ENCODE measurements around the gene MAPK1. TPM values are rescaled to one million over a fixed set of nuclear protein-coding genes. Genes with fewer than 3 reads are reported as not detected.
"Not testable (repeated sequence)": the region's sequence is repeated elsewhere in the genome, so short reads cannot be mapped to it uniquely, and the experiment has no call there.

The MAPK1 gene
- total RNA-seq, 1 experiment from 2014 or later: 50.0 TPM

- no peak for DNase-seq (ENCODE audit: extremely low read depth, low read depth)
These were observed 43.6 kb downstream of the MAPK1 start for GRCh38 chr22:21823740-21824444.

- DNase-seq (ENCODE audit: extremely low read depth, low read depth): no peak
These were observed 48.2 kb downstream of the MAPK1 start for GRCh38 chr22:21819183-21819770.

- no peak for DNase-seq (ENCODE audit: extremely low read depth, low read depth)
These were observed 48.8 kb downstream of the MAPK1 start for GRCh38 chr22:21818487-21819182.

DNA sequence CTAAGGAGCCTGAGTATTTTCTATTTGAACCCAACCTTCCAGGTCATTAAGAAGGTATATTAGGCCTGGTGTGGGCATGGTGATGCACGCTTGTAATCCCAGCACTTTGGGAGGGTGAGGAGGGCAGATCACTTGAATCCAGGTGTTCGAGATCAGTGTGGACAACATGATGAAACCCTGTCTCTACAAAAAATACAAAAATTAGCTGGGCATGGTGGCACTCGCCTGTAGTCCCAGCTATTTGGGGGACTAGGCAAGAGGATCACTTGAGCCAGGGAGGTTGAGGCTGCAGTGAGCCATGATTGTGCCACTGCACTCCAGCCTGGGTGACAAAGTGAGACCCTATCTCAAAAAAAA, 50.0 kb downstream of the MAPK1 start:
- not testable (repeated sequence) for DNase-seq (ENCODE audit: extremely low read depth, low read depth)

DNA sequence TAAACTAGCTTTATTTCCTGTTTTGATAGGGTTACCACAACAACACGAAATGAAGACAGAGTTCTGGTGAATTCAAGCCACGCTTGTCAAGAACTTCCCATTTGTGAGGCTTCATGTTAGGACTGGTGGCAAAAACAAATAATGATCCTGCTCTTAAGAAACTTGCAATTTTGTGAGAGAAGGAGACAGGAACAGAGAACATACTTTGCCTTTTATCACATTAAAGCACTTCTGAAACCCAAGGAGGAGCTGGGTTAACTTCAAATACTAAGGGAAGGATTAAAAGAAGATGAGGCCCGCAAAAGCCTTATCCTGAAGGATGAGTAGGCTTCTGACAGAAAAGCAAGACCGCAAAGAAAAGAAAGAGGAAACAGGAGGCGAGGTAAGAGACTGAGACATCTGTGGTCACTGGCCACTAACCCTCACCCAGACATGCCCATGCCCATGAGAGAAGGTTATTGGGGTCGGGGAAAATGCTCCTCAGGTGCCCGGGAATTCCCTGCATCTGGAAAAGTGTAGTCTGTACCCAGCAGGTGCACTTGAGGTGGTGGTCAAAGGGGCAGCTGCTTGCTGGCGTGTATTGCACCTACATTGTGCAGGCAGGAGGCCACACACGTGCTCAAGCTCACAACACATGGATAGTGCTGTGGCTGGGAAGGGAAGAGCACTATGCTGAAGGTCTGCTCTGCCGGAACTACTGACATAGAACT, 50.5 kb downstream of the MAPK1 start:
- peak; percentile 8 for DNase-seq (ENCODE audit: extremely low read depth, low read depth)

- no peak for DNase-seq (ENCODE audit: extremely low read depth, low read depth)
These were observed 51.0 kb downstream of the MAPK1 start for GRCh38 chr22:21816472-21816786.

DNA sequence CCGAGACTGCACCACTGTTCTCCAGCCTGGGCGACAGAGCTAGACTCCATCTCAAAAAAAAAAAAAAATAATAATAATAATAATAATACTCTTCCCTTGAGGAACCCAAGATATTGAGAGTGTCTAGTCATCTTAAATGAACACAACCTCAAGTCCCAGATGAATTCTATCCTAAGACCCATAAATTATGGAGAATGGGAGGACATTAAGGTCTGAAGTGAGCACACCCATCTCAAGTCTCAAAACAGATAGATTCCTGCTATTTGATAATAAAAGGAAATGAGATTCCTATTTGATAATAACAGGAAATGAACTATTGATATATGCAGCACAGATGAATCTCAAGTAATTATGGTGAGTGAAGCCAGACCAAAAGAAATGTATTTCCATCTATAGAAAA, 51.5 kb downstream of the MAPK1 start:
- no peak for DNase-seq (ENCODE audit: extremely low read depth, low read depth)

GRCh38 chr22:21815357-21815756, 52.1 kb downstream of the MAPK1 start:
- no peak for DNase-seq (ENCODE audit: extremely low read depth, low read depth)

GRCh38 chr22:21811982-21812381, 55.5 kb downstream of the MAPK1 start:
- no peak for DNase-seq (ENCODE audit: extremely low read depth, low read depth)

DNA sequence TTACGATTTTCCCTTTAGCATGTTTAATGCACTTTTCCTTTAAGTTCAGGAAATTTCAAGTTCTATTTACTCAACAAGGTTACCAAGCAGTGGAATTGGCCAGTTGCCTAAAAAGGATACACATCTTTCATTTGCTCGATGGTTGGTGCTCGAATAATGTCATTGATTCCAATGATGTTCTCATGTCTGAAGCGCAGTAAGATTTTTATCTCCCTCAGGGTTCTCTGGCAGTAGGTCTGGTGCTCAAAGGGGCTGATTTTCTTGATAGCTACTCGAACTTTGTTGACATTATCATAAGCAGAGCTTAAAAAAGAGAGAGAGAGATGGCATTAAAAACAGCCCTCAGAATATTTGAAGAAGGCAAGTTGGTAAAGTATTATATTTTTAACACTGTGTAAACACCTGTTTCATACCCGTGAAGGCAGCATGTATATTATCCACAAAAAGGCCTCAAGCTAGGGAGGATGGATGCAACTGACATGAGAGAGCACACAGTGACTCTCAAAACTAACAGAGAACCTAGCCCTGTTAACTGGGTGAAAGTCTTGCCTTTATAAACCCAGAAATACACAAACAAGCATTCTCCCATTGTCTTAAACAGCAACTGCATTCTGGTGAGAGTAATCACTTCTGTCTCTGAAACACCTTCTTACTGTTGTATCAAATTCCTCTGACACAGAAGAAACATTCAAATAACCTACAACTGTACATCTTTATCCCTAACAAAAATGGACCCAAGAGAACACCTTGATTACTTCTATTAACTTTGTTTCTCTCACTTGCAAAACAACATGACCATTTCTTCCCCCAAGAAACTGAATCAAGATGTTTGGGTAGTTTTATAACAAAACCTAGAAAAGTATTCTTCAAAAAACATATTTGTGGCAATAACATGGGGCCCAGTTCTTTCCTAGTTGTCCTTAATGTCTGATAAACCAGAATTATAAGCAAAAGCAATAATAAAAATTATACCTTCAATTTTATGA, 59.6 kb downstream of the MAPK1 start:
- DNase-seq (ENCODE audit: extremely low read depth, low read depth): no peak

DNA sequence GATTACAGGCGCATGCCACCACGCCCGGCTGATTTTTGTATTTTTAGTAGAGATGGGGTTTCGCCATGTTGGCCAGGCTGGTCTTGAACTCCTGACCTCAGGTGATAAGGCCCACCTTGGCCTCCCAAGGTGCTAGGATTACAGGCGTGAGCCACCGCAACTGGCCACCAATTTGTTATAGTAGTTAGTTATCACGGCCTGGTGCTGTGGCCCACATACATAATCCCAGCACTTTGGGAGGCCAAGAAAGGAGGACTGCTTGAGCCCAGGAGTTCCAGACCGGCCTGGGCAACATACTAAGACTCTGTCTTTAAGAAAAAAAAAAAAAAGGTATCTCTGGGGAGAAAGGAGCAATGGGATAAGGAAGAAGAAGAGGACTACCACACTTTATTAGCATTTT, 62.1 kb downstream of the MAPK1 start:
- DNase-seq (ENCODE audit: extremely low read depth, low read depth): not testable (repeated sequence)

GRCh38 chr22:21803811-21804249, 63.6 kb downstream of the MAPK1 start:
- no peak for DNase-seq (ENCODE audit: extremely low read depth, low read depth)

DNA sequence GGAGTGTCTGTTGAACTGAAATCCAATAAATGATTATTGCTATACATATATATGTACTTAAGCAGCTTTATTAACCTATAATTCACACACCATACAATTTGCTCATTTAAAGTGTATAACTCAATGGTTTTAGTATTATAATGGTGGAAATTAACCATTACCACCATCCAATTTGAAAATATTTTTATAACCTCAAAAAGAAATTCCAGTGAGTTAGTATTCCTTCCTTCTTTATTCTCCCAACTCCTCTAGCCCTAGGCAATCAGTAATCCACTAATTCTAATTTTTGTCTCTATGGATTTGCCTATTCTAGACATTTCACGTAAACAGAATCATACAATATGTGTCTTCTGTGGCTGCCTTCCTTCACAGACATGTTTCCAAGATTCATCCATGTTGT, 64.8 kb downstream of the MAPK1 start:
- no peak for DNase-seq (ENCODE audit: extremely low read depth, low read depth)

DNA sequence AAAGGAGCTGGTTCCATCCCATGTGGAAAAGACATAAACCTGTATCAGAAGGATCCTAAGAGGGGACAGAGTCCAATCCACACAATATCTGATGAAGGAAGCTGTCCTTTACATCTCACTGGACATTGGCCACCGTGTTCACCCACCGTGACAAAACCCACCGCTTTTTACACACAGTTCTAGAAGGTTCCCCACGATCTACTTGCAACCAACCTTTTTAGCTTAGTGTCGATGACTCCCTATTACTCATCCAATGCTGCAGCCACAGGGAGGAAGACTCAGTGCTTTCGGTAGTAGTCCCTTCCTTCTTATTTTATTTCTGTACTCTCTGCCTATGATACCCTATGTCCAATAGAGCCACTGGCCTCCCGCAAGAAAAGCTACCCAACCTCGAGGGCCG, 65.4 kb downstream of the MAPK1 start:
- no peak for DNase-seq (ENCODE audit: extremely low read depth, low read depth)

DNA sequence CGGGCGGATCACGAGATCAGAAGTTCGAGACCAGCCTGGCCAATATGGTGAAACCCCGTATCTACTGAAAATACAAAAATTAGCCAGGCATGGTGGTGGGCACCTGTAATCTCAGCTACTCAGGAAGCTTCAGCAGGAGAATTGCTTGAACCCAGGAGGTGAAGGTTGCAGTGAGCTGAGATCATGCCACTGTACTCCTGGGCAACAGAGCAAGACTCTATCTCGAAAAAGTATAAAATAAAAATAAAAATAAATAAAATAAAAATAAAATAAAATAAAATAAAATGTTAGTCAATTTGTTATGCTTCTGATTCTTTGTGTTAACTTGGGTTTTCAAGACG, 66.2 kb downstream of the MAPK1 start:
- DNase-seq (ENCODE audit: extremely low read depth, low read depth): not testable (repeated sequence)

GRCh38 chr22:21800552-21801303, 66.7 kb downstream of the MAPK1 start:
- DNase-seq (ENCODE audit: extremely low read depth, low read depth): no peak

DNA sequence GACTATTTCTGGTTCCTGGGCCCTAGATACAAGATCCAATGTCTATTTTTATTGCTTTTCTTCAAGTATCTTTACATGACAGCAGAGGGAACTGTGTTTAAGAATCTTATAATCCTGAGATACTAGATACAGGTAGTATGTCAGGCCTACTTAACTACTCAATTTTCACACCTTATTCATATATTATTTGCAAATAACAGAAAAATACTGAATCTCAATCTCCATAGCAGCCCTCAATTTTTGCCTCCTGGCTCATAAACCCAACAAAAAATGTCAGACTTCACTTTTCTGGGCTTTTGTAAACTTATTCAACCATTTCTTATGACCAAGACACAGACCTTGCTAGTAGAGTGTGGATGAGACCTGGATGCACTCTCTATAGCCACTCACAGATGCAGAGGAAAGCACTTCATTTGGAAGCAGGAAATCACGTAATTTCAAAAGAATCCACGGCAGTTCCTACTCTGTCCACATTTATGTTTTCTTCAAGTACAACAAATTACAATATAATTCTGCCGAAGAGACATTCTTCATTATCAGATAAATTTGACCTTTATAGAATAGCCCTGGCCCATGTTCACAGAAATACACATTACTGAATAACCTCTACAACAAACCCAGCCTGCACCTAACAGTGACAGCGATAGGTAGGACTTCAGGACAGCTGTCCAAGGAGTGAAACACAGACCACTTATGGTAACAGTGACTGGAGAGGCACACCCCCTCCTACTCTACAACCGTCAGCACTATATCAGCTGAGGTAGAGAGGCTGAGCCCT, 69.8 kb downstream of the MAPK1 start:
- no peak for DNase-seq (ENCODE audit: extremely low read depth, low read depth)

DNA sequence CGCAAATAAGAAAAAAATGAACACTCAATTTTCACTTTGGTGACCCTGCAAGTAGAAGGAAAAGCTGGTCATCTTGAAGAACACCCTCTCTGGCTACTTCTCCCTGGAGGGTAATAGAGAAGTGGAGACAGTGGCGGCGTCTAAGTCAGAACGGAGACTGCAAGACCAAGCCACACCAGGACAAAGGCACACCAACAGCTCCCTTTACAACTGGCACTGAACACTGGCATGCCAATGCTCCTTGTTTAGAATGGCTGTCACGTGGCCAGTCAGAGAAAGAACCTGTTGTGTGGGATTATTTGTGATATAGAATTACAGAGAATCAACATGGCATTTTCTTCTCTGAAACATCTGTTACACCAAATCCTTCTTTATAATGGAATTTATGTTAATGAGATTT, 70.6 kb downstream of the MAPK1 start:
- DNase-seq (ENCODE audit: extremely low read depth, low read depth): no peak

DNA sequence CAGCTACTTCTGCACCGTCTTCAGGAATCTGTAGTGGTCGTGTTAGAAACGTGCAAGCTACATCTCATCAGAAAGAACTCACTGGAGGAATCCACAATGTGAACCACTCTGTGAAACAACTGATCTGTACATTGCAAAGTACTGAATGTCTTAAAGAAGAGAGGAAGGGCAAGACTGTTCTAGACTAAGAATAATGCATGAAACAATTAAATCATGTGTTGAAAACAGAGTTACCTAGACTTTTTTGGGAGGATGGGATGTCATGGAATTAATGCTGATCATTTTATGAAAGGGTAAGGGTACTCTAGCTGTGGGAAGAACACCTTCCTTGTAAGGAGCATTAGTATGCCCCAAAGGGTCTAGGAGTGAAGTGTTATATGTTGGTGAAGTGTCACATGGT, 71.2 kb downstream of the MAPK1 start:
- no peak for DNase-seq (ENCODE audit: extremely low read depth, low read depth)

All from NCI-H460 (cell line).